ENCODE measurements around the gene MST1. TPM values are rescaled to one million over a fixed set of nuclear protein-coding genes. Genes with fewer than 3 reads are reported as not detected.
A peak's percentile ranks its signal among the peaks of the same experiment; 100 is the strongest.
"Not testable (repeated sequence)": the region's sequence is repeated elsewhere in the genome, so short reads cannot be mapped to it uniquely, and the experiment has no call there.

Gene MST1
- total RNA-seq, 4 donors from 2014 or later = 1.7 to 4.7 (median 3.8) TPM

DNA sequence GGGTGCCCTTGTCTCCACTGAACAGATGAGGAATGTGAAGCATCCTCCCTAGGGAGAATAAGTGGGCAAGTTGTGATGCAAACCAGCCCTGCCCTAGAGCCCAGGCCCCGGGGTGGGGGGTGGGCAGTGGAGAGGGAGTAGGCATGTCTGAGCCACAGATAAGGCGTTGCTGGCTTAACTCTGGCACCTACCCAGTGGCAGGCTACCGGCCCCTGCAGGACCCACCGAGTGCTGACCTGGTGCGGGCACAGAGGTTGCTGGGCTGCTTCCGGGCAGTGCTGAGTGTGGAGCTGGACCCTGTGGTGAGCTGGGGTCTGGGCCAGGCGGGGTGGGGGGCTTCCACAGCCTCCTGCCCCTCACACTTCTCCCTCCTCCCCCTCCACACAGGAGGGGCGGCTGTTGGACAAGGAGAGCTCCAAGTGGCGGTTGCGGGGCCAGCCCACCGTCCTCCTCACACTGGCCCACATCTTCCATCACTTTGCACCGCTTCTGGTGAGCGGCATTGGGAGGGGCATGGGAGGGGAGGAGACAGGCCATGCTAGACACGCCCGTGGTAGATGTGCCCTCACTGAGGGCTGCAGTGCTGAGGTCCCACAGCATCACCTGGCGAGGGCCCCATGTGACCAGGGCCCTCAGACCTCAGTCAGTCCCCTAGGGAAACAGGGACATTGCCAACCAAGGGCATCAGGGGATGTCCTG is 10.2 kb upstream of the MST1 start:
- Histone ChIP-seq H3K36me3 (peaks cover 33 to 73% (median 67%) of the 10 kb centered on the region in 4 donors), H3K4me1 (peaks cover 0 to 4% (median 2%) of the 10 kb centered on the region in 4 donors), H3K4me3 (no peak overlapping the region), H3K9me3 (no peaks in the 10 kb centered on the region), H3K27ac (replicated peaks in 1 of 4) (no peak overlapping the region), H3K27me3 (no peaks in the 10 kb centered on the region)
- TF ChIP-seq EP300 (IDR thresholded peaks at IDR 0.05) (no peak), POLR2A (IDR thresholded peaks at IDR 0.05; ENCODE audit: low read depth) (no peak), POLR2AphosphoS5 (IDR thresholded peaks at IDR 0.05) (no peak)
- TF ChIP-seq, protein P1, sequence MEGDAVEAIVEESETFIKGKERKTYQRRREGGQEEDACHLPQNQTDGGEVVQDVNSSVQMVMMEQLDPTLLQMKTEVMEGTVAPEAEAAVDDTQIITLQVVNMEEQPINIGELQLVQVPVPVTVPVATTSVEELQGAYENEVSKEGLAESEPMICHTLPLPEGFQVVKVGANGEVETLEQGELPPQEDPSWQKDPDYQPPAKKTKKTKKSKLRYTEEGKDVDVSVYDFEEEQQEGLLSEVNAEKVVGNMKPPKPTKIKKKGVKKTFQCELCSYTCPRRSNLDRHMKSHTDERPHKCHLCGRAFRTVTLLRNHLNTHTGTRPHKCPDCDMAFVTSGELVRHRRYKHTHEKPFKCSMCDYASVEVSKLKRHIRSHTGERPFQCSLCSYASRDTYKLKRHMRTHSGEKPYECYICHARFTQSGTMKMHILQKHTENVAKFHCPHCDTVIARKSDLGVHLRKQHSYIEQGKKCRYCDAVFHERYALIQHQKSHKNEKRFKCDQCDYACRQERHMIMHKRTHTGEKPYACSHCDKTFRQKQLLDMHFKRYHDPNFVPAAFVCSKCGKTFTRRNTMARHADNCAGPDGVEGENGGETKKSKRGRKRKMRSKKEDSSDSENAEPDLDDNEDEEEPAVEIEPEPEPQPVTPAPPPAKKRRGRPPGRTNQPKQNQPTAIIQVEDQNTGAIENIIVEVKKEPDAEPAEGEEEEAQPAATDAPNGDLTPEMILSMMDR (IDR thresholded peaks at IDR 0.05) = no peak
- intact Hi-C loops (cut with DNase I) = no loop called here
- WGBS = 84% methylated on average over 15 of the region's 16 CpGs
- no peak for DNase-seq (ENCODE audit: extremely low spot score)

DNA sequence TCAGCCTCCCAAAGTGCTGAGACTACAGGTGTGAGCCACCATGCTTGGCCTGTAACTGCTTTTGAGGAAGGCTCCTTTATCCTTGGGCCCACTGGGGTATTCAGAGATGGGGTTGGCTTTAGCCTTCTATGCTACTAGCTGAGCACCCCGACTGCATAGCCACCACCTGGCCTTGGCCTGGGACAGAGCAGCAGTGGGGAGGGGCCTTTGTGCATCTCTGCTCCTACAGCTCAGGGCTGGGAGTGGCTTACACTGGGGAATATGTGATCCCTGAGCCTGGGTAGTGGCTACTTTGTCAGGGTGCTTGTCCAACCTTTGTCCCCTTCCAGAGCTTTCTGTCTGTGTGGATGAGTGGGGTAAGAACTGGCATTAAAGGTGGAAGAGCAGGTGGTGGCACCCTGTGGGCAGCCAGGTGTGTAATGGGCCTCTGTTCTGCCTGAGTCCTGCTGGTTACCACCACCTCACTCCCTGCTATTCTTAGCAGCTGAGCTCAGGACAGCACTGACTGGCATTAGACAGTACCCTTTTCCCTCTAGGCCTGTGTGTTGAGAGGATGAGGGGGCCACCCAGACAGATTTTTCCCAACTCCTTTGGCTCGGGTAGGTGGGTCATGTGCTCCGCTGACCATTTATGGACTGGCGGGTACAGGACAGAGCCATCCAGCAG is 6.2 kb upstream of the MST1 start:
- Histone ChIP-seq H3K36me3 (peaks cover 15 to 43% (median 34%) of the 10 kb centered on the region in 4 donors), H3K4me1 (peaks cover 12 to 24% (median 17%) of the 10 kb centered on the region in 4 donors)
- intact Hi-C loops (cut with DNase I); DNase-seq (ENCODE audit: extremely low spot score); H3K27ac ChIP-seq (replicated peaks in 1 of 4); H3K9me3 ChIP-seq; H3K27me3 ChIP-seq; H3K4me3 ChIP-seq: not testable (repeated sequence)
- 80% methylated on average over 4 of the region's 4 CpGs for WGBS

DNA sequence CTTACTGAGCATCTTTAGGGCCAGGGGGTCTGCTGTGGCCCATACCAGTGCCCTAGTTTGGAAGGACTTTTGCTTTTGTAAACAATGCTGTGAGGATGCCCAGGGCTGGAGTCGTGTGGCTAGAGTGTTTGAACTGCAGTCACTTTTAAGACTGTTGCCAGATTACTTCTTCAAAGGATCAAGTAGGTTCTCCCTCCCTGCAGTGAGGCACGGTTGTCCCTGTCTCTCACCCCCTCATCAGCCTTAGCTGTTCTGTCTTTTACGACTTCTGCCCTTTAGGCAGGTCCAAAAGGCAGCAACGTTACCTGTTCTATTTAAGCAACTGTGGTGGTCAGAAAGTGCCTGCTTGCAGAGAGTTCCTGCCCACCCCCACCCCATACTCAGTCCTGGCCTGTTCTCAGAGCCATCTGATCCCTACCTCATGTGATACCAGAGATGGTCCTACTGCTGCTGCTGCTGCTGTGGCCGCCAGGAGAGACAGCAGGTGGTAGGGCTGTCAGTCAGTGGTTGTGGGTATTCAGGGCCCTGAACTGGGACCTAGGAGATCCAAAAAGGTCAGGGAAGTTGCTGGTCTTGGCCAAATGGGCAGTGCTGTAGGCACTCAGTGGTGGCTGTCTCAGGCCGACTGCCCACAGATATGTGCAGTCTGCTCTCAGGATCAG is 5.3 kb upstream of the MST1 start:
- H3K27me3 ChIP-seq; H3K4me3 ChIP-seq; H3K9me3 ChIP-seq; H3K27ac ChIP-seq (replicated peaks in 1 of 4); DNase-seq (ENCODE audit: extremely low spot score); intact Hi-C loops (cut with DNase I): not testable (repeated sequence)
- 61% methylated on average over 4 of the region's 6 CpGs for WGBS
- Histone ChIP-seq H3K36me3 (peaks cover 9 to 34% (median 25%) of the 10 kb centered on the region in 4 donors), H3K4me1 (peaks cover 19 to 32% (median 24%) of the 10 kb centered on the region in 4 donors)

DNA sequence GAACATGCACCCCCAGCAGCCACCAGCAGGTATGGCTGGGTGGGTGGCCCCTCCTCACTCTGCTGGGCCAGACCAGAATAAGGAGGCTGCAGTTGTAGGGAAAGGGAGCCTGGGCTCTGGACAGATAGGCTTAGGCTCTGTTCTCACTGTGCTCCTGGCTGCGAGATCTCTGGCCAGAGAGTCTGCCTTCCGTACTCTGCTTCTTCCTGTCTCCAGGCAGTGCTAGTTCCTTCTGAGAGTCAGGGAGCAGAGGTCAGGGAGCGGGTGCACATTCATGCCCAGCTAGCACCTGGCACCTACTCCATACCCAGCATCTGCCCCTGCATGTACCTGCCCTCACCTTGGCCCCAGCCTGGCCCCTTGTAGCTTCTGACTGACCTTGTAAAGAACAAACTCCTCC is 2.2 kb upstream of the MST1 start:
- H3K9me3 ChIP-seq; intact Hi-C loops (cut with DNase I); H3K27ac ChIP-seq (replicated peaks in 1 of 4); H3K36me3 ChIP-seq; DNase-seq (ENCODE audit: extremely low spot score); H3K4me3 ChIP-seq: not testable (repeated sequence)
- WGBS = 85% methylated on average over 3 of the region's 3 CpGs
- Histone ChIP-seq H3K4me1 (peaks cover 30 to 51% (median 38%) of the 10 kb centered on the region in 4 donors), H3K27me3 (peaks cover 0 to 16% (median 5%) of the 10 kb centered on the region in 4 donors)

DNA sequence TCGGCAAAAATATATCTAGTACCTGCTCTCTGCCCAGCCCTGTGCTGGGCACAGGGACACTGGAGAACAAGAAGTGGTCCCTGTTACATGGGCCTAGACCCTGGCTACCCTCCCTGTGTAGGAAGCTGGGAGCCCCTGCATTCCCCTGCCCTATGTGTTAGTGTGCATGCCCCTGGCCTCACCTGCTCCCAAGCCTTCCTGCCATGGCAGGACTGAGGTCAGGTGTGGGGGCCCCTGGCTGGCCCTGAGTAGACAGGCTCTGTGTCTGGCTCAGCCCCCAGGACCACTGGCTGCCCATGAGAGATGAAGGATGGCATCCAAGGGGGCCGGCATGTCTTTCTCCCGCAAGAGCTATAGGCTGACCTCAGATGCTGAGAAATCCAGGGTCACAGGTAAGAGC is 1.6 kb upstream of the MST1 start:
- H3K9me3 ChIP-seq; DNase-seq (ENCODE audit: extremely low spot score); H3K27ac ChIP-seq (replicated peaks in 1 of 4); intact Hi-C loops (cut with DNase I); H3K36me3 ChIP-seq: not testable (repeated sequence)
- Histone ChIP-seq H3K27me3 (peaks cover 0 to 22% (median 7%) of the 10 kb centered on the region in 4 donors), H3K4me3 (peak overlapping the region in 2 of 4 donors; percentile 88 to 99), H3K4me1 (peaks cover 30 to 57% (median 45%) of the 10 kb centered on the region in 4 donors)
- WGBS = 100% methylated on average over 2 of the region's 3 CpGs

DNA sequence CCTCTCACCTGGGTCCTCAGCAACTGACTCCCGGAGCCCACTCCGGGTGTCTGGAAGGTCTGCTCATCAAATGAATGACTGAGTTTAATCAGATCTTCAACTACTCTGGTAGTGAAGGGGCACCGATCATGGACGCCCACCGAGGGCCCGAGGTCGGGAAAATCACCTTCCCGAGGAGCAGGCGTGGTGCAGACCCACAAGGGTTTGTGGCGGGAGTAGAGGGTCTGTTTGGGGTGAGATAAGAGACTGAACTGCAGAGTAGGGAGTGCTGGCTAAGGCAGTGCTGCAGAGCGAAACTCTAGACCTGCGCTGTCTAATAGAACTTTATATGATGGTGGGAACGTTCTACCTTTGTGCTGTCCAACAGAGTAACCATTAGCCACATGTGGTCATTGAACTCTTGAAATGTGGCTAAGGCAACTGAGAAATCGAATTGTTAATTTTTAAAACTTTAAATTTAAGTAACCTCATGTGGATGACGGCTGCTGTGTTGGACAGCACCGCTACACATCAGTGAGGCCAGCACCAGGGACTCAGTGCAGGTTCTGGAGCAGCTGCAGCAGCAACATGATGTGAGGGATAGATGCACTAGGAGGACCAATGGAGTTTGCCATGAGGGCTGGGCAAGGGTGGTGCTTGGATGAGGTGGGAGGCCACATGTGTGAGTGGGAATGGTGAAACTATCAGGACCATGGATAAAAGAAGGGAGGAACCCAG is 792 bp upstream of the MST1 start:
- H3K9me3 ChIP-seq; DNase-seq (ENCODE audit: extremely low spot score); intact Hi-C loops (cut with DNase I); H3K36me3 ChIP-seq: not testable (repeated sequence)
- Histone ChIP-seq H3K27me3 (peaks cover 0 to 30% (median 7%) of the 10 kb centered on the region in 4 donors), H3K27ac (replicated peaks in 1 of 4) (peak overlapping the region; percentile 77 to 83 (median 82)), H3K4me3 (peak overlapping the region; percentile 80 to 99 (median 90)), H3K4me1 (peaks cover 30 to 60% (median 46%) of the 10 kb centered on the region in 4 donors)
- 13% methylated on average over 9 of the region's 16 CpGs for WGBS

DNA sequence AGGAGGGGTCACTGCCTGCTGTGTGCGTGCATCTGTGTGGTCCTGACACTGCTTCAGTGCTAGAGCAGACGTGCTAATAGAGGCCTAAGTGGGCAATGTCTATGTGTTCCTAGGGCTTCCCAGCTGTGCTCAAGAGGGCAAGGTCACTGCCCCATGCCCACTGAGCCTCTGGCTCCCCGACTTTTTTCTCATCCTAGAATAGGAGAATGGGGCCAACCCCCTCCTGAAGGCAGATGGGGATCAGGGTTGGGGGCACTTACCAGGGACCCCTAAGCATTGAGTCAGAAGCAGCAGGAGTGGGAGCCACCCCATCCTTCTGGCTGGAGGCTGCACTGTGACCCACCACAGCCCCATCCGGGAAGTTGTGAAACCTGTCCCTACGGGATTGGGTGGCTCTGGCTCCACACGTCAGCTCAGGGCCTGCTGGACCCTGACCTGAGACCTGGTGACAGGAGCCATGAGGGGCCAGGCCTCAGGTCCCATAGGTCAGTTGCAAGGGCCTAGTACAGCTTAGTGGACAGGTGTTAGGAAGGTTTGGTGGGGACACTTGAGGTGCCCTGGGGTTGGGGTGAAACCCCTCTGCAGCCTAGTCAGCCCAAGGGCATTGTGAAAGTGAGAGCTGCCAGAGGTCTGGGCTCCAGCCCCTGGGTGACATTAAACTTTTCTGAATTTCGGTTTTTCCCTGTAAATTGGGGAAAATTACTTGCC is 782 bp downstream of the MST1 start:
- H3K4me1 ChIP-seq = peaks cover 30 to 58% (median 46%) of the 10 kb centered on the region in 4 donors
- peak overlapping the region; percentile 77 to 83 (median 82) for H3K27ac ChIP-seq (replicated peaks in 1 of 4)
- peak overlapping the region; percentile 80 to 99 (median 90) for H3K4me3 ChIP-seq
- WGBS = 11% methylated on average over 1 of the region's 7 CpGs
- H3K27me3 ChIP-seq = peaks cover 0 to 35% (median 7%) of the 10 kb centered on the region in 4 donors
- intact Hi-C loops (cut with DNase I); H3K9me3 ChIP-seq; DNase-seq (ENCODE audit: extremely low spot score): not testable (repeated sequence)
- peaks cover 4 to 24% (median 12%) of the 10 kb centered on the region in 4 donors for H3K36me3 ChIP-seq

DNA sequence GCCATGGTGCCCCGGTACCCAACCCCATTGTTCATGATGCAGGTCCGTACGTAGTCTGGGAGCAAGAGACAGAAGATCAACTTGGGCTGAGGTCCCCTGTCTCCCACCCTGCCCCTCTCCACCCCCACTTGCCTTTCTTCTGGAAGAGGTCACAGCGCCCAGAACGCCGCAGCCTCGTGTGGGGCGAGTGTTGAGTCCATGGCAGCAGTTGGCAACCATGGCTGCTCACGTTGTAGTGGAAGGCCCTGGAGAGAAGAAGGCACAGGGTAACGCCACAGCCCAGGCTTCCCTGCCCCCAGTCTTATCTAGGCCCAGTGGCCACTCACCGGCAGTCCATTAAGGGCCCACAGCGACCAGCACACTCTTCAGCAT is 1.9 kb downstream of the MST1 start:
- H3K27ac ChIP-seq (replicated peaks in 1 of 4); H3K4me3 ChIP-seq; intact Hi-C loops (cut with DNase I); H3K9me3 ChIP-seq; DNase-seq (ENCODE audit: extremely low spot score): not testable (repeated sequence)
- Histone ChIP-seq H3K36me3 (peaks cover 15 to 35% (median 23%) of the 10 kb centered on the region in 4 donors), H3K4me1 (peaks cover 30 to 53% (median 46%) of the 10 kb centered on the region in 4 donors), H3K27me3 (peaks cover 0 to 35% (median 7%) of the 10 kb centered on the region in 4 donors)
- 95% methylated on average over 8 of the region's 12 CpGs for WGBS

DNA sequence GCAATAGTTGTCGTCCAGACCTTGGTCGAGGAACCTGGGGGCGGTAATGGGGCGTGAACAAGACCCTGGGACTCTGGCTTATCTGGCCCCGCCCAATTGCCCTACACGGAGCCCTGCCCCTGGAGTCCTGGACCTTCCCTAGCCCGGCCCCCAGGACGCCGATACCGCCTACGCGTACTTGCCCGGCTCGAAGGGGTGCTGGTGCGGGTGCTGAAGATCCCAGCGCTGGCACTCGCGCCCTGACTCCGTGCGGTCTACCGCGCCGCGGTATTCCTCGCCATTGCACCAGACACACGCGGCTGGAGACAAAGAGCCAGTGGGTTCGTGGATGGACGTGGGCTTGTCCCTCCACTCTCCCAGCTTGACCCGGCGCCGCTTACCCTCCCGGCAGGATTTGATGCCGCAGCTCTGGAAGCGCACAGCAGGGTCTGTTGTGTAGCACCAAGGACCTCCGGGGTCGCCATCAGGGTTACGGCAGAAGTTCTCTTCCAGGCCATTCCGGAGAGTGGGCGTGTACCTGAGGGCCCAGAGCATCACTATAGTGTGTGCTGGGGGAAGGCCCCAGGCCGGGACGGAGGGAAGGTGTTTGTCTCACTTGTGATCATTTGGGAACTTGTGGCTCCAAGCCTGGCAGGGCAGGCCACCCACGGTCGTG is 2.4 kb downstream of the MST1 start:
- H3K4me3 ChIP-seq = peak overlapping the region; percentile 23 to 49 (median 26)
- DNase-seq (ENCODE audit: extremely low spot score) = not testable (repeated sequence)
- WGBS = 45% methylated on average over 8 of the region's 44 CpGs

More for the DNA sequence above, 2.4 kb downstream of the MST1 start:
- intact Hi-C loops (cut with DNase I); H3K27ac ChIP-seq (replicated peaks in 1 of 4); H3K9me3 ChIP-seq: not testable (repeated sequence)
- Histone ChIP-seq H3K27me3 (peaks cover 0 to 35% (median 7%) of the 10 kb centered on the region in 4 donors), H3K4me1 (peaks cover 30 to 50% (median 45%) of the 10 kb centered on the region in 4 donors), H3K36me3 (peaks cover 20 to 40% (median 28%) of the 10 kb centered on the region in 4 donors)

All from esophagus muscularis mucosa (tissue), 4 donors.